OCI-LY7 (cell line): ENCODE measurements around the gene ZNF586.

Source experiments
- EZH2phosphoT487 ChIP-seq: fragments of 200-600 bp; sonication (generic); IDR thresholded peaks from 2 replicates; pipeline ENCODE4 v1.6.1; 2018; ENCODE audit warnings: low read depth, borderline replicate concordance, mild to moderate bottlenecking, mixed run types, antibody characterized with exemption, low read length, moderate library complexity, mixed read lengths
- TF ChIP-seq, protein P1 (sequence below): fragments of 200-600 bp; sonication (generic); conservative IDR thresholded peaks from 2 replicates; pipeline ENCODE4 v1.5.1; 2014; ENCODE audit warnings: mild to moderate bottlenecking, antibody characterized with exemption, low read length, moderate library complexity, mixed read lengths

GRCh38 chr19:57719901-57720519, 49.5 kb upstream of the ZNF586 start:
- TF ChIP-seq, protein P1, sequence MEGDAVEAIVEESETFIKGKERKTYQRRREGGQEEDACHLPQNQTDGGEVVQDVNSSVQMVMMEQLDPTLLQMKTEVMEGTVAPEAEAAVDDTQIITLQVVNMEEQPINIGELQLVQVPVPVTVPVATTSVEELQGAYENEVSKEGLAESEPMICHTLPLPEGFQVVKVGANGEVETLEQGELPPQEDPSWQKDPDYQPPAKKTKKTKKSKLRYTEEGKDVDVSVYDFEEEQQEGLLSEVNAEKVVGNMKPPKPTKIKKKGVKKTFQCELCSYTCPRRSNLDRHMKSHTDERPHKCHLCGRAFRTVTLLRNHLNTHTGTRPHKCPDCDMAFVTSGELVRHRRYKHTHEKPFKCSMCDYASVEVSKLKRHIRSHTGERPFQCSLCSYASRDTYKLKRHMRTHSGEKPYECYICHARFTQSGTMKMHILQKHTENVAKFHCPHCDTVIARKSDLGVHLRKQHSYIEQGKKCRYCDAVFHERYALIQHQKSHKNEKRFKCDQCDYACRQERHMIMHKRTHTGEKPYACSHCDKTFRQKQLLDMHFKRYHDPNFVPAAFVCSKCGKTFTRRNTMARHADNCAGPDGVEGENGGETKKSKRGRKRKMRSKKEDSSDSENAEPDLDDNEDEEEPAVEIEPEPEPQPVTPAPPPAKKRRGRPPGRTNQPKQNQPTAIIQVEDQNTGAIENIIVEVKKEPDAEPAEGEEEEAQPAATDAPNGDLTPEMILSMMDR, result no peak
- TF ChIP-seq EZH2phosphoT487, result no peak
